ACC112 (cell line): ENCODE results near the gene ZNF639.
"Not testable (repeated sequence)": the region's sequence is repeated elsewhere in the genome, so short reads cannot be mapped to it uniquely, and the experiment has no call there.

Source experiments
- H2AFZ ChIP-seq: fragments of 200-600 bp; sonication (generic); one replicate; pipeline ENCODE4 v1.6.0; 2017; ENCODE audit warnings: antibody characterized with exemption, low read length; ENCODE audit not compliant: unreplicated experiment
- H3K27ac ChIP-seq: fragments of 200-600 bp; sonication (generic); 2 replicates; pipeline ENCODE4 v1.5.1; 2014; ENCODE audit warnings: low read depth, mild to moderate bottlenecking, antibody characterized with exemption, low read length, moderate library complexity
- H3K27me3 ChIP-seq: fragments of 200-600 bp; sonication (generic); 2 replicates; pipeline ENCODE4 v1.6.1; 2014; ENCODE audit warnings: mild to moderate bottlenecking, antibody characterized with exemption, low read length, moderate library complexity, mixed read lengths; ENCODE audit not compliant: insufficient read depth
- H3K36me3 ChIP-seq: fragments of 200-600 bp; sonication (generic); 2 replicates; pipeline ENCODE4 v1.6.1; 2016; ENCODE audit warnings: mild to moderate bottlenecking, antibody characterized with exemption, low read length, moderate library complexity, mixed read lengths; ENCODE audit not compliant: insufficient read depth
- H3K4me1 ChIP-seq: fragments of 200-600 bp; sonication (generic); one replicate; pipeline ENCODE4 v1.6.1; 2016; ENCODE audit warnings: low read length, mixed read lengths; ENCODE audit not compliant: insufficient read depth, unreplicated experiment, control insufficient read depth
- H3K4me3 ChIP-seq: fragments of 200-600 bp; sonication (generic); 2 replicates; pipeline ENCODE4 v1.5.1; 2014; ENCODE audit warnings: mild to moderate bottlenecking, low read depth, low read length
- H3K79me2 ChIP-seq: fragments of 200-600 bp; sonication (generic); one replicate; pipeline ENCODE4 v1.6.0; 2016; ENCODE audit warnings: low read length; ENCODE audit not compliant: control insufficient read depth, unreplicated experiment, insufficient read depth

The ZNF639 gene, protein sequence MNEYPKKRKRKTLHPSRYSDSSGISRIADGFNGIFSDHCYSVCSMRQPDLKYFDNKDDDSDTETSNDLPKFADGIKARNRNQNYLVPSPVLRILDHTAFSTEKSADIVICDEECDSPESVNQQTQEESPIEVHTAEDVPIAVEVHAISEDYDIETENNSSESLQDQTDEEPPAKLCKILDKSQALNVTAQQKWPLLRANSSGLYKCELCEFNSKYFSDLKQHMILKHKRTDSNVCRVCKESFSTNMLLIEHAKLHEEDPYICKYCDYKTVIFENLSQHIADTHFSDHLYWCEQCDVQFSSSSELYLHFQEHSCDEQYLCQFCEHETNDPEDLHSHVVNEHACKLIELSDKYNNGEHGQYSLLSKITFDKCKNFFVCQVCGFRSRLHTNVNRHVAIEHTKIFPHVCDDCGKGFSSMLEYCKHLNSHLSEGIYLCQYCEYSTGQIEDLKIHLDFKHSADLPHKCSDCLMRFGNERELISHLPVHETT

DNA sequence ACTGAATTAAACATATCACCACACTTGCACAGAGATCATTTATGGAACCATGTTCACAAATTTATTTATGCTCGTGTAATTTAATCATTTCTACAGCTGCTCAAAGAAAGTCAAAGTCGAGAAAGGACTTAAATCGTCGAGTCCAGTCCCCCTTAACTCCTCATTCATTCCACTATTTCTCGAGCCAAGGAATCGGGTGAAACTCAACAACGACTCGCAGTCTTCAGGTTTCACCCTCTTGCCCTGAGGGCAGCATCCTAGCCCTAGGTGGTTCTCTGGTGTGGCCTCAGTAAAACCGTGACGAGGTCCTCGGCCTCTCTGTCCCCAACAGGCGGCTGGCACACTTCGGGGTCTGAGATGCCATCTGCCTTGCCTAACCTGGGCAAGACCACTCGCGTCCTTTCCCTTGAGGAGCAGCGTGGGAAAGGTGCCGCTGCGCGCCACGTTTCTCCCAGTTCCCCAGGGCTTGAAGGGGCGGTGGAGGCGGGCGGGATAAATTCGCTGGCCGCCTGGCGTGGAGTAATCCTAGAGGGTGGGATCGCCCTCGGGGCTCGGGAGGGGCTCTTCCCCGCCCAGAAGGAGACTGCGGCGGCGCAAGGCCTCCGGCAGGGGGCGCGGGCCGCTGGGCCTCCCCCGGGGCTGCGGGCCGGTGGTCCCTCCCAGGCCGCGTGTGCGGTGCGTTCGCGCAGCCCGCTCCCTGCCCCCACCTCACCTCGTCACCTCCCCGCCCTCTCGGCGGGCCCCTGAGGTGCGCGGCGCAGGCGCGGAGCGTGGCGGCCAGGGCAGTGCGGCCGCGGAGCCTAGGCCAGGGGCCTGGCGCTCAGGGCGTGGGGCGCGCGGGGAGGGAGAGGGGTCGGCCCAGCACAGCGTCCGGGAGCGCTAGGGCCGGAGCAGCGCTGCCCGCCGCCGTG, at the start of gene ZNF639:
ZNF639 (plus strand) TSS at position 746 of the 911 bp plus-strand sequence. CDS start 5,263 bp downstream, outside the sequence.
- Histone ChIP-seq H3K36me3 (peaks cover 3% of the 10 kb centered on the region; the same call in 1 of the 2 replicates), H3K4me3 (peak within 1 kb of the TSS; percentile 82), H3K27me3 (no peaks in the 10 kb centered on the region), H2AFZ (peak within 1 kb of the TSS; percentile 96), H3K27ac (peak within 1 kb of the TSS; percentile 87), H3K79me2 (peaks cover 49% of the 10 kb centered on the region), H3K4me1 (peaks cover 4% of the 10 kb centered on the region)

DNA sequence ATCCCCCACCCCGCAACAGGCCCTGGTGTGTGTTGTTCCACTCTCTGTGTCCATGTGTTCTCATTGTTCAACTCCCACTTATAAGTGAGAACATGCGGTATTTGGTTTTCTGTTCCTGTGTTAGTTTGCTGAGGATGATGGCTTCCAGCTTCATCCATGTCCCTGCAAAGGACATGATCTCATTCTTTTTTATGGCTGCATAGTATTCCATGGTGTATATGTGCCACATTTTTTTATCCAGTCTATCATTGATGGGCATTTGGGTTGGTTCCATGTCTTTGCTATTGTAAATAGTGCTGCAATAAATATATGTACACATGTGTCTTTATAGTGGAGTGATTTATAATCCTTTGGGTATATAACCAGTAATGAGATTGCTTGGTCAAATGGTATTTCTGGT, 48.4 kb upstream of the ZNF639 start:
- H3K36me3 ChIP-seq, H3K27ac ChIP-seq, H3K27me3 ChIP-seq, H3K4me3 ChIP-seq, H3K79me2 ChIP-seq, H3K4me1 ChIP-seq, H2AFZ ChIP-seq: not testable (repeated sequence)

DNA sequence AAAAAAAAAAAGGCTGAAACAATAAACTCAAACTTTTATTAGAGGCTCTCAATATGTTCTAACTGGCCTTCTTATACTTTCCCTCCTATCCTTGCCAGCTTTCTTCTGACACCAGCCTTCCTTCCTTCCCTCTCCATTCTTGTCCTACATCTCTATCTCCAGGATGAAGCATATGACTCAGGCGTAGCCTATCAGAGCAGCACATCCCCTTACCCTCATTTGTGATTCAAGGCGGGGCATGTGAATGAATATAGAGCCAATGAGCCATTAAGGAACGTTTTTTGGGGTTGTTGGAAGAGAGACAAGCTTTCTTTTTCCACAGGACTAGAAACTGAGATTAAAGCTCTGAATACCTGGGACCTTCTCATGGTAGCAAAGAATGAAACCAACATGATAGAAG, 46.8 kb upstream of the ZNF639 start:
- no peaks in the 10 kb centered on the region for H3K4me1 ChIP-seq

DNA sequence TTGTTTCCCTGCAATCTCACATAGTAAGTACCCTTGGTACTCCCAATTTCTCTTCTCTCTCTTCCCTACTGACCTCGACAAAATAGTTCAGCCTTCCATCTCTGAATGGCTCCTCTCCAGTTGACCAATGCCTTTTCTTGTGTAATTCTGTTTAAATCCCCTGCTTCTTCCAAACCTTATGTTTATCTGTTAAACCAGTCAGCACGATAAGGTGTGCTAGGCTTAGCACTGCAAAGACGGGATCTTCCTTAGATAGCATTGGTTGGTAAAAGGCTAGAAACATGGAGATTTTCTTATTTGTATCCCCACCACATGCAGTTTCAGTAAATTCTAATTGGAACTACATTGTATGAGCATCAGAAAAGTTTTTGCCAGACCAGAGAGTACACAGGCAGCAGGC, 46.1 kb upstream of the ZNF639 start:
- Histone ChIP-seq H2AFZ (no peak overlapping the region), H3K4me1 (no peaks in the 10 kb centered on the region), H3K36me3 (no peaks in the 10 kb centered on the region), H3K79me2 (no peaks in the 10 kb centered on the region), H3K27me3 (no peaks in the 10 kb centered on the region), H3K4me3 (no peak overlapping the region), H3K27ac (no peak overlapping the region)

More for the DNA sequence above, 46.8 kb upstream of the ZNF639 start:
- peak overlapping the region; percentile 15 for H2AFZ ChIP-seq
- H3K79me2 ChIP-seq: no peaks in the 10 kb centered on the region
- H3K27ac ChIP-seq: no peak overlapping the region
- no peak overlapping the region for H3K4me3 ChIP-seq
- H3K27me3 ChIP-seq: no peaks in the 10 kb centered on the region
- H3K36me3 ChIP-seq: no peaks in the 10 kb centered on the region

DNA sequence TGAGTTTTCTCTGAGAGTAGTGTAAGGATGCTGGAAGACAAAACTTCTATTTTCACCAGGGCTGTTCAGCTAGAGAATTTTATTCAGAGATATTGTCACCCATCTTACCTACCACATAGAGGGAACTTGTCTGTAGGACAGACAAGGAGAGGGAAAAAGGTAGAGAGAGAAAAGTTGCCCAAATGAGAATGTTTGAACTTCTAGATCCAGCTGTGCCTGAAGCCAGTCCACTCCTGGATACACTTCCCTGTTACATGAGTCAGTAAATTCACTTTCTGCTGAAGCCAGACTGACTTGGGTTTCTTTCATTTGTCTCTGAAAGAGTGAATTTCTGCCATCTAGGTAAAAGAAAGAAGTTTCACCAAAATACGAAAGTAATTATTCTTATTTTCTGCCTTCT, 44.7 kb upstream of the ZNF639 start:
- Histone ChIP-seq H3K36me3 (no peaks in the 10 kb centered on the region), H3K27ac (no peak overlapping the region), H3K79me2 (no peaks in the 10 kb centered on the region), H3K27me3 (no peaks in the 10 kb centered on the region), H3K4me3 (no peak overlapping the region), H2AFZ (no peak overlapping the region), H3K4me1 (no peaks in the 10 kb centered on the region)

DNA sequence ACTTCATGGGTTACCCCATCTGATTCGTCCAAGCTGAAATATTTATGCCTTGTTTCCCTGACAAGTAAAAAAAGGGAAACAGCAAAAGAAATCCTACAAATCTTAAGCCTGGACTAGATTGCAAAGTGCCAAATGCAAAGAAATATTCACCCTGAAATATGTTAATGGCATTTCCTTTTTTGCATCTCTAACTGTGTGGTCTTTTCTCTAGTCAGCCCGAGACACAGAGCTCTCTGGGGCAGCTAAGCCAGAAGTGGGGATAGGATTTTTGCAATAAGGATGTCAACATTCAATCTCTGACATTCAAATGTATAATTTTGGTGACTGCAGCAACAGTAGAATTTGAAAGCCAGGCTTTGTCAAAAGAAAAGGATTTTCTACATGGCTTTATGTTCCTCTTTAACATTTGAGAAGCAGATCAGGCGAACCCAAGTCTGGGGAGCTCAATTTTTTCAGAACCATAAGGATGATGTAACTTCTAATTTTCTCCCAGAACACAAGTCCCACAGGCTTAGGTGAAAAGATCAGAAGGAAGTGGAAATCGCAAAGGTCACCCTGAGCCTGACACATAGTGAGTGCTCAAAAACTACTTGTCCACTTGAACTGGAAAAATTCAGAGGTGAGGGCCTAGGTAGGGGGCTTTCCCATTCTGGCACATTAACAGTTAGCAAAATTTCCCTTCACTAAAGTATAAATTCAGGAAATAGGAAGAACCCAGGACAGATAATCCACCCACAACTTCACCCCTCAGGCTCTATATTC, 43.7 kb upstream of the ZNF639 start:
- H3K36me3 ChIP-seq: no peaks in the 10 kb centered on the region
- no peaks in the 10 kb centered on the region for H3K4me1 ChIP-seq
- no peak overlapping the region for H3K27ac ChIP-seq
- no peaks in the 10 kb centered on the region for H3K27me3 ChIP-seq
- H3K4me3 ChIP-seq: no peak overlapping the region
- no peak overlapping the region for H2AFZ ChIP-seq
- H3K79me2 ChIP-seq: no peaks in the 10 kb centered on the region

DNA sequence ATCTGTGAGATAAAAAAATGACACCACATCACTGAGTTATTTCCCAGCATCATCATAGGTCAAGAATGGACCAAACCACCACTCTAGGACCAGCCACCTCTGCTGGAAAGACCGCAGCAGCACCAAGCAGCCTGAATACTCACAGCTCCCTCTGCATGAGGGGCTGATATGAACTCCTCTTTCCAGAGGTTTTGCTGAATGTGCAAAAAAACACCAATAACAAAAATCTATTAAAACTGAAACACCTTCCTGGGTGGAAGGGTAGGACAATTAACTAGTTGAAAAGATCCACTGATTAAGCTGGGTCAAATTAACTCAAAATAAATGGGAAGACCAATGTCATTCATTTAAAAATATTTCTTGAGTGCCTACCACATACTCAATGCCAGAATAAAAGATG, 43.0 kb upstream of the ZNF639 start:
- no peaks in the 10 kb centered on the region for H3K36me3 ChIP-seq
- no peak overlapping the region for H3K27ac ChIP-seq
- H3K79me2 ChIP-seq: no peaks in the 10 kb centered on the region
- no peak overlapping the region for H3K4me3 ChIP-seq
- no peak overlapping the region for H2AFZ ChIP-seq
- H3K27me3 ChIP-seq: no peaks in the 10 kb centered on the region
- H3K4me1 ChIP-seq: no peaks in the 10 kb centered on the region

DNA sequence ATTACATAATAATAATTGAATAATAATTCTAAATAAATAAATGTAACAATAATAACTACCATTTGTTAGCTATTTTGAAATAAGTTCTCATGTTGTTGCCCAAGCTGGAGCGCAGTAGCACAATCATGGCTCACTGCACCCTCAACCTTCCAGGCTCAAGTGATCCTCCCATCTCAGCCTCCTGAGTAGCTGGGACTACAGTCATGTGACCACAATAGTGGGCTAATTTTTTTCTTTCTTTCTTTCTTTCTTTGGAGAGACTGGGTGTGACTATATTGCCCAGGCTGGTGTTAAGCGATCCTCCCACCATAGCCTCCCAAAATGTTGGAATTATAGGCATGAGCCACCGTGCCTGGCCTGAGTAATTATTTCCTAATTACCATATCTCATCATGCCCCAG, 41.0 kb upstream of the ZNF639 start:
- Histone ChIP-seq H2AFZ (no peak overlapping the region), H3K4me3 (no peak overlapping the region), H3K27me3 (no peaks in the 10 kb centered on the region), H3K36me3 (no peaks in the 10 kb centered on the region), H3K4me1 (no peaks in the 10 kb centered on the region), H3K79me2 (no peaks in the 10 kb centered on the region), H3K27ac (no peak overlapping the region)

DNA sequence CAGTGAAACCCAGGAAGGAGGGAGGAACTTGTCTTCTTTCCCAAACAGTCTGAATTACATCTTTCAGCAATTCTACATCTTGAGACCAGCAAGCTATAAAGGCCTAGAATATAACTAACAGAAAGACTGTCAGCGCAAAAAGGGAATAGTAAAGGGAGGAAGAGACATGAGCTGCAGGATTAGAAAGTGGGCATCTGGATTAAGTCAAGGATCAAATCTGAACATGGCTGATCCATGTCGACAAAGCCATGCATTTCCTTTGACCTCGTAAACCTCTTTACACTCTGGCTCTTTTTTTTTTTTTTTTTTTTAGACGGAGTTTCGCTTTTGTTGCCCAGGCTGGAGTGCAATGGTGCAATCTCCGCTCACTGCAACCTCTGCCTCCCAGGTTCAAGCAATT, 36.5 kb upstream of the ZNF639 start:
- no peaks in the 10 kb centered on the region for H3K4me1 ChIP-seq
- H3K27me3 ChIP-seq: no peaks in the 10 kb centered on the region
- H3K36me3 ChIP-seq: no peaks in the 10 kb centered on the region
- no peak overlapping the region for H2AFZ ChIP-seq
- no peak overlapping the region for H3K4me3 ChIP-seq
- H3K79me2 ChIP-seq: no peaks in the 10 kb centered on the region
- H3K27ac ChIP-seq: no peak overlapping the region

DNA sequence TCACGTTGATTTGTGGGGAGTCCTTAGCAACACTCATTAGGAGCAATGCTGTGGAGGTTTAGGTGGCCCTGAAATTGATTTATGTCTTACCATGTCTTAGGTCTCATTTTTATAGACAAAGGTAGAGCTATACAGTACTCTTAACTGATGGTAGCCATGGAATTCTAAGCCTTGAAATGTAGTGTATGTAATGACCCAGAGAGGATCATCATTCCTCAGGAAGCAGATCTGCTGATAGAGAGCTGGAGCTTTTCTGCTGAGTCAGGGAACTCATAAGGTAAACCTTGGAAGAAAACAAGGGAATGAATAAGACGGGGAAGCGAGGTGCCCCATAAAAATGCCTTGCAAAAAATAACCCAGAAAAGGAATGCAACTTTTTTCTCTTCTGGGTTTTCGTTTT, 34.0 kb upstream of the ZNF639 start:
- Histone ChIP-seq H3K4me1 (no peaks in the 10 kb centered on the region), H2AFZ (no peak overlapping the region), H3K27me3 (no peaks in the 10 kb centered on the region)

More for the DNA sequence above, 34.0 kb upstream of the ZNF639 start:
- H3K79me2 ChIP-seq: no peaks in the 10 kb centered on the region
- H3K4me3 ChIP-seq: no peak overlapping the region
- H3K27ac ChIP-seq: no peak overlapping the region
- H3K36me3 ChIP-seq: no peaks in the 10 kb centered on the region
